H1 (cell line): ENCODE results near the gene SPI1. TPM values are rescaled to one million over a fixed set of nuclear protein-coding genes. Genes with fewer than 3 reads are reported as not detected.

ENCODE experiments used
- CTCF ChIA-PET: fragments of 300-600 bp; sonication (Branson Sonifier 250); formaldehyde crosslinking; loops from one replicate; lab custom pipeline; 2021; ENCODE audit not compliant: partially characterized antibody; lab: Charles Lee
- POLR2A ChIA-PET: fragments of 300-600 bp; sonication (Branson Sonifier 250); formaldehyde crosslinking; loops from one replicate; lab custom pipeline; 2021; ENCODE audit warnings: inconsistent platforms; ENCODE audit not compliant: partially characterized antibody; lab: Charles Lee
- DNase-seq, 2 experiments: peaks; one replicate each; pipeline versions ENCODE4 v3.0.0 to v3.0.0-alpha.2; 2010 to 2022; ENCODE audit warnings: low spot score in 2 of 2, low read depth in 1 of 2, mixed read lengths in 1 of 2
- FAIRE-seq: peaks from 2 replicates; lab custom pipeline; 2011; peaks lifted over from hg19 to GRCh38; lab: Jason Lieb, UNC
- H2AFZ ChIP-seq: 2 replicates; pipeline ENCODE4 v1.8.1; 2012; ENCODE audit warnings: low read length, inconsistent platforms
- H2AK5ac ChIP-seq: 2 replicates; pipeline ENCODE4 v1.6.1; 2013; ENCODE audit warnings: low read depth, low read length
- H2BK120ac ChIP-seq: replicated peaks from 2 replicates; pipeline ENCODE3; 2013; ENCODE audit warnings: low read depth, low read length, inconsistent platforms
- H2BK12ac ChIP-seq: 2 replicates; pipeline ENCODE4 v1.6.1; 2013; ENCODE audit warnings: low read depth, low read length
- H2BK15ac ChIP-seq: 2 replicates; pipeline ENCODE4 v1.6.1; 2013; ENCODE audit warnings: low read length
- H2BK20ac ChIP-seq: 2 replicates; pipeline ENCODE4 v1.6.1; 2013; ENCODE audit warnings: low read length
- H2BK5ac ChIP-seq: 2 replicates; pipeline ENCODE4 v1.6.1; 2013; ENCODE audit warnings: low read depth, low read length
- H3K14ac ChIP-seq: 2 replicates; pipeline ENCODE4 v1.6.1; 2013; ENCODE audit warnings: inconsistent platforms; ENCODE audit not compliant: insufficient read length
- H3K18ac ChIP-seq: 2 replicates; pipeline ENCODE4 v1.6.1; 2013; ENCODE audit warnings: low read length; ENCODE audit errors: extremely low read depth
- H3K23ac ChIP-seq: 2 replicates; pipeline ENCODE4 v1.6.1; 2013; ENCODE audit warnings: inconsistent platforms; ENCODE audit not compliant: insufficient read length
- H3K23me2 ChIP-seq: 2 replicates; pipeline ENCODE4 v1.6.1; 2013; ENCODE audit warnings: low read depth, low read length
- H3K27ac ChIP-seq: 2 replicates; pipeline ENCODE4 v1.6.1; 2011; ENCODE audit warnings: low read depth, low read length, inconsistent platforms
- H3K27me3 ChIP-seq, 4 experiments: replicated peaks in 1 of 4; 1 replicate in 1 of 4; 2 replicates in 3 of 4; pipeline versions ENCODE4 v1.6.1 to v1.8.1; 2011 to 2013; ENCODE audit warnings: low read length in 3 of 4, mild to moderate bottlenecking in 3 of 4, inconsistent platforms in 2 of 4, mixed read lengths in 2 of 4, moderate library complexity in 1 of 4; ENCODE audit not compliant: control insufficient read depth in 3 of 4, insufficient read depth in 3 of 4; ENCODE audit errors: extremely low read depth in 1 of 4
- H3K36me3 ChIP-seq, 4 experiments: 2 replicates each; pipeline versions ENCODE4 v1.6.1 to v1.8.1; 2011 to 2013; ENCODE audit warnings: mild to moderate bottlenecking in 4 of 4, low read length in 3 of 4, moderate library complexity in 2 of 4, control low read depth in 1 of 4, inconsistent platforms in 1 of 4; ENCODE audit not compliant: insufficient read depth in 4 of 4, control insufficient read depth in 2 of 4
- H3K4ac ChIP-seq: replicated peaks from 2 replicates; pipeline ENCODE3; 2013; ENCODE audit warnings: low read length, low read depth, mixed read lengths, inconsistent platforms; ENCODE audit not compliant: insufficient read length
- H3K4me1 ChIP-seq, 4 experiments: replicated peaks in 1 of 4; 1 replicate in 1 of 4; 2 replicates in 3 of 4; pipeline versions ENCODE4 v1.6.1 to v1.8.1; 2011 to 2013; ENCODE audit warnings: low read length in 3 of 4, inconsistent platforms in 2 of 4, mixed read lengths in 1 of 4; ENCODE audit not compliant: insufficient read depth in 4 of 4, control insufficient read depth in 3 of 4
- H3K4me2 ChIP-seq, 2 experiments: 2 replicates each; pipeline versions ENCODE4 v1.6.1 to v1.8.1; 2011 to 2013; ENCODE audit warnings: low read depth in 2 of 2, low read length in 2 of 2, control low read depth in 1 of 2, inconsistent platforms in 1 of 2, mild to moderate bottlenecking in 1 of 2; ENCODE audit not compliant: insufficient read depth in 1 of 2
- H3K4me3 ChIP-seq, 4 experiments: fragments of 200-600, 300-600 bp in 1 of 4; sonication (generic), shearing (Covaris generic), sonication (Bioruptor Twin) in 1 of 4; 2 replicates each; pipeline versions ENCODE4 v1.5.1 to v1.8.1; 2011 to 2016; ENCODE audit warnings: low read length in 4 of 4, low read depth in 3 of 4, control low read depth in 2 of 4, inconsistent platforms in 2 of 4, mild to moderate bottlenecking in 2 of 4, mixed read lengths in 1 of 4, moderate library complexity in 1 of 4; ENCODE audit not compliant: insufficient read depth in 2 of 4; ENCODE audit errors: extremely low read depth in 1 of 4
- H3K56ac ChIP-seq: replicated peaks from 2 replicates; pipeline ENCODE3; 2013; ENCODE audit warnings: low read depth, mild to moderate bottlenecking, mixed read lengths, low read length, inconsistent platforms; ENCODE audit not compliant: insufficient read length
- H3K79me1 ChIP-seq: 2 replicates; pipeline ENCODE4 v1.6.1; 2013; ENCODE audit warnings: low read depth, low read length, control low read depth
- H3K79me2 ChIP-seq, 2 experiments: 2 replicates each; pipeline versions ENCODE4 v1.6.1 to v1.8.1; 2012 to 2013; ENCODE audit warnings: low read length in 2 of 2, mild to moderate bottlenecking in 2 of 2, inconsistent platforms in 1 of 2; ENCODE audit not compliant: insufficient read depth in 2 of 2, control insufficient read depth in 1 of 2
- H3K9ac ChIP-seq, 4 experiments: replicated peaks in 1 of 4; 1 replicate in 1 of 4; 2 replicates in 3 of 4; pipeline versions ENCODE4 v1.6.1 to v1.8.1; 2011 to 2013; ENCODE audit warnings: low read depth in 3 of 4, low read length in 3 of 4, control low read depth in 2 of 4, mild to moderate bottlenecking in 2 of 4, moderate library complexity in 2 of 4, inconsistent platforms in 1 of 4; ENCODE audit errors: extremely low read depth in 1 of 4
- H3K9me3 ChIP-seq, 2 experiments: 2 replicates each; pipeline versions ENCODE4 v1.6.1 to v1.8.1; 2012 to 2013; ENCODE audit warnings: mild to moderate bottlenecking in 2 of 2, moderate library complexity in 2 of 2, control low read depth in 1 of 2, inconsistent platforms in 1 of 2, low read depth in 1 of 2, low read length in 1 of 2, mixed read lengths in 1 of 2; ENCODE audit not compliant: insufficient read depth in 2 of 2
- H4K20me1 ChIP-seq, 2 experiments: replicated peaks in 1 of 2; 2 replicates each; pipeline versions ENCODE3 to v1.8.1; 2011 to 2013; ENCODE audit warnings: inconsistent platforms in 2 of 2, low read length in 2 of 2, mild to moderate bottlenecking in 1 of 2; ENCODE audit not compliant: insufficient read depth in 2 of 2, control insufficient read depth in 1 of 2
- H4K5ac ChIP-seq: 2 replicates; pipeline ENCODE4 v1.6.1; 2013; ENCODE audit warnings: low read length, low read depth, mixed read lengths, inconsistent platforms; ENCODE audit not compliant: insufficient read length
- H4K8ac ChIP-seq: 2 replicates; pipeline ENCODE4 v1.8.0; 2013; ENCODE audit warnings: mild to moderate bottlenecking, moderate library complexity, low read length, inconsistent platforms; ENCODE audit not compliant: insufficient read depth; ENCODE audit errors: extremely low read depth
- H4K91ac ChIP-seq: replicated peaks from 2 replicates; pipeline ENCODE3; 2013; ENCODE audit warnings: low read length, mixed read lengths, inconsistent platforms; ENCODE audit not compliant: insufficient read length
- HDAC6 ChIP-seq: IDR thresholded peaks from one replicate; pipeline ENCODE4 v1.7.1; 2012; ENCODE audit warnings: low read depth, mild to moderate bottlenecking, inconsistent platforms, low read length, moderate library complexity
- MAFK ChIP-seq: IDR thresholded peaks from 2 replicates; pipeline ENCODE4 v1.6.1; 2012; ENCODE audit warnings: low read depth, mild to moderate bottlenecking, improper control_type of control experiment, low read length
- SRF ChIP-seq: IDR thresholded peaks from 2 replicates; pipeline ENCODE4 v1.6.1; 2011; ENCODE audit warnings: mild to moderate bottlenecking, low read depth, low read length, moderate library complexity
- TBP ChIP-seq: IDR thresholded peaks from 2 replicates; pipeline ENCODE4 v1.6.1; 2011; ENCODE audit warnings: low read depth, low read length, improper control_type of control experiment
- WGBS, 2 experiments: shearing (Covaris generic) in 1 of 2; methylation state at CpG; one replicate each; pipeline versions ENCODE4 v1.1.6 to v1.1.7; 2013 to 2015; ENCODE audit warnings: low lambda C conversion rate in 2 of 2, mixed read lengths in 2 of 2, inconsistent platforms in 1 of 2, low coverage in 1 of 2, missing lambda C conversion rate in 1 of 2; ENCODE audit not compliant: insufficient replicate concordance in 2 of 2, insufficient coverage in 1 of 2, insufficient read length in 1 of 2; ENCODE audit errors: extremely low coverage in 1 of 2, missing lambda C conversion rate in 1 of 2; 5-methylcytosine and 5-hydroxymethylcytosine counted together
- polyA plus RNA-seq, 7 experiments: library from polyadenylated mRNA; depleted of rRNA in 3 of 7; stranded (reverse) in 5 of 7; unstranded in 2 of 7; fragments of >200 nt in 5 of 7; fragments of 200-250 nt in 2 of 7; gene quantifications; 1 replicate in 5 of 7; 2 replicates in 1 of 7; 4 replicates in 1 of 7; pipeline versions ENCODE4 v1.2.1 to v1.2.3, GENCODE V29; 2011 to 2013; ENCODE audit warnings: missing spikeins in 2 of 7, mixed read lengths in 2 of 7
- total RNA-seq: library from RNA; stranded (reverse); fragmentation: NEBNext Ultra II Directional; extraction: Animal tissue kit (Norgen Biotek cat#: 25700); gene quantifications from 2 replicates; pipeline ENCODE4 v1.2.1, GENCODE V29; 2021

SPI1 gene
- total and polyA plus RNA-seq, 2 of the 8 experiments (the other 6 are each of a cell fraction or from before 2014, with no cell fraction given): 0.12 TPM; not detected in 1

DNA sequence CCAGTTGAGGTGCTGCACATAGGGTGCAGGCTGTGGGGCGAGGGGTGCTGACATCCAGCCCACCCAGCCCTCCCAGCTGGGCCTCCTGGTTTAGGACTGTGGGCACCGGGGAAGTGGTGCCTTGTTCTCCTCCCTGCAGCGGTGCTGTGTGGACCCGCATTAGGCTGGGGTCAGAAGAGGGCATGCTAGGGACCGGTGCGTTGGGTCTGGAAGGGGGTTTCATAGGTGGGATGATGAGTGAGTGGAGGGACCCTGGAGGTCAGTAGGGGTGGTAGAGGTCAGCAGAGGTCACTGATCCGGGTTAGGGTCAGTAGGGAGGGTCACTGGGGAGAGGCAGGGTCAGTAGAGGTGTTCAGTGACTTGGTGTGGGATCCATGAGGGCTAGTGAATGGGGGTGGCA lies 19.2 kb downstream of the SPI1 start:
- Histone ChIP-seq H3K79me2 (no peaks in the 10 kb centered on the region), H3K18ac (no peak overlapping the region), H4K20me1 (peaks cover 0 to 12% of the 10 kb centered on the region in 2 experiments), H3K27me3 (no peaks in the 10 kb centered on the region), H2BK120ac (no peak overlapping the region), H3K4me3 (no peak overlapping the region), H3K27ac (no peak overlapping the region), H3K36me3 (no peaks in the 10 kb centered on the region; a peak in 1 of 8 replicates), H3K23ac (no peak overlapping the region), H3K4me1 (no peaks in the 10 kb centered on the region; a peak in 2 of 7 replicates), H2BK5ac (no peak overlapping the region), H2BK12ac (no peak overlapping the region), H4K5ac (no peak overlapping the region), H3K4me2 (no peak overlapping the region), H3K79me1 (0 out of 2 replicates have a peak, but pooled peaks cover 2% of the 10 kb centered on the region), H3K23me2 (peaks cover 16% of the 10 kb centered on the region), H3K4ac (no peak overlapping the region), H2AFZ (no peak overlapping the region), H3K9ac (no peak overlapping the region), H3K14ac (no peak overlapping the region), H2BK15ac (no peak overlapping the region), H2BK20ac (no peak overlapping the region), H4K8ac (no peak overlapping the region), H3K9me3 (peaks cover 0 to 5% of the 10 kb centered on the region in 2 experiments; a peak in 1 of 4 replicates), H3K56ac (no peak overlapping the region), H4K91ac (no peak overlapping the region), H2AK5ac (no peak overlapping the region)
- WGBS, 2 experiments: 93% methylated on average over 6 of the region's 7 CpGs; no CpG with 5 or more reads in 1 of the 2 experiments
- FAIRE-seq (no peak), DNase-seq (no peak)
- CTCF ChIA-PET: interaction anchor here (0.7 to 2.3 kb wide), 6 partner anchors 9 to 86 kb away, joined by 3 to 7 read pairs (median 3); no protein-coding TSS in a partner anchor
- POLR2A ChIA-PET: interaction anchor here (0.9 kb wide), 1 partner anchor 111 kb away, joined by 3 read pairs; the partner anchor contains the start of gene ACP2
- TF ChIP-seq MAFK (no peak), TBP (no peak), SRF (no peak), HDAC6 (no peak)
